ENCODE measurements around the gene BACE1.
A peak's percentile ranks its signal among the peaks of the same experiment; 100 is the strongest.
"Not testable (repeated sequence)": the region's sequence is repeated elsewhere in the genome, so short reads cannot be mapped to it uniquely, and the experiment has no call there.

The BACE1 gene

GRCh38 chr11:117272175-117272574 lies 43.9 kb downstream of the BACE1 start:
- DNase-seq, result not testable (repeated sequence)

- no peak for DNase-seq
Observed at GRCh38 chr11:117271208-117271607, 44.8 kb downstream of the BACE1 start.

GRCh38 chr11:117269856-117270255 lies 46.2 kb downstream of the BACE1 start:
- DNase-seq, result no peak

- DNase-seq, result no peak
Observed at GRCh38 chr11:117265745-117266144, 50.3 kb downstream of the BACE1 start.

GRCh38 chr11:117264624-117265323 lies 51.3 kb downstream of the BACE1 start:
- not testable (repeated sequence) for DNase-seq

GRCh38 chr11:117259417-117259816 lies 56.6 kb downstream of the BACE1 start:
- no peak for DNase-seq

- DNase-seq, result no peak
Observed at GRCh38 chr11:117258576-117258975, 57.5 kb downstream of the BACE1 start.

- DNase-seq, result peak in 2 of 3 donors; percentile 20 to 33
Observed at GRCh38 chr11:117256573-117256972, 59.5 kb downstream of the BACE1 start.

- DNase-seq, result no peak
Observed at GRCh38 chr11:117255966-117256365, 60.1 kb downstream of the BACE1 start.

GRCh38 chr11:117251506-117251905 lies 64.5 kb downstream of the BACE1 start:
- DNase-seq, result no peak

GRCh38 chr11:117249571-117249970 lies 66.5 kb downstream of the BACE1 start:
- no peak for DNase-seq

GRCh38 chr11:117248341-117248740 lies 67.7 kb downstream of the BACE1 start:
- DNase-seq, result no peak

GRCh38 chr11:117239295-117239694 lies 76.8 kb downstream of the BACE1 start:
- no peak for DNase-seq

- DNase-seq, result no peak
Observed at GRCh38 chr11:117238221-117238620, 77.8 kb downstream of the BACE1 start.
